ENCODE results near the gene ADGRV1. TPM values are rescaled to one million over a fixed set of nuclear protein-coding genes. Genes with fewer than 3 reads are reported as not detected.

Gene ADGRV1
- total RNA-seq, 2 donors from 2014 or later, result 97.6 to 117 TPM

DNA sequence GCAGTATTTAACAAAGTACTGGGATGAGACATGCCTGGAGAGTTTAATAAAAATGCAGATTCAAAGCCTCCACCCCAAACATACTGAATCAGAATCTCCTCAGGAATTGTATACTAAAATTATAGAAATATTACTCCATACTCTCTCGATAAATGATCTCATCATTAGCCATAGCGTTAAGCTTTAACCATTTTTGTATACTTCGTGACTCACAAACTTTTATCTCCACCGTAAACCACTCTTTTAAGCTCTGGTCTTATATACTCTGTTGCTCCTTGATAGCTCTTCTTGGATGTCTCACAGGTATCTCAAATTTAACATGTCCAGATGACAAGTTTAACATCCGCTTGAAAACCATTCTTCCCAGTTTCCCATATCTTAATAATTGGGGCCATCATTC lies 327.8 kb downstream of the ADGRV1 start:
- Mint-ChIP-seq H3K4me3 (no peak overlapping the region), H3K27ac (no peak overlapping the region), H3K36me3 (ENCODE audit: low read depth) (no peaks in the 10 kb centered on the region), H3K27me3 (ENCODE audit: insufficient read depth) (no peaks in the 10 kb centered on the region), H3K4me1 (peaks cover 14% of the 10 kb centered on the region), H3K9me3 (no peaks in the 10 kb centered on the region)
- DNase-seq, result no peak
- peaks cover 12% of the 10 kb centered on the region for H3K4me1 ChIP-seq (ENCODE audit: control insufficient read depth, insufficient read depth, low read length)
- 94 to 98% methylated on average over 5 of the region's 5 CpGs for WGBS, 2 experiments (ENCODE audit: insufficient coverage in 1 of 2, insufficient read length in 1 of 2)
- no peak overlapping the region for H3K27ac ChIP-seq (ENCODE audit: low read depth, low read length)
- H3K36me3 ChIP-seq (ENCODE audit: control insufficient read depth, insufficient read depth, low read length), result no peaks in the 10 kb centered on the region
- no peak overlapping the region for H3K9ac ChIP-seq (ENCODE audit: extremely low read depth, low read length, poor library complexity, severe bottlenecking)
- TF ChIP-seq CTCF (conservative IDR thresholded peaks at IDR 0.05), result no peak
- no peaks in the 10 kb centered on the region for H3K9me3 ChIP-seq (ENCODE audit: control insufficient read depth, low read length)
- H3K27me3 ChIP-seq (ENCODE audit: control insufficient read depth, insufficient read depth, low read length, poor library complexity, severe bottlenecking), result no peaks in the 10 kb centered on the region
- H3K4me3 ChIP-seq (ENCODE audit: low read length), result no peak overlapping the region

DNA sequence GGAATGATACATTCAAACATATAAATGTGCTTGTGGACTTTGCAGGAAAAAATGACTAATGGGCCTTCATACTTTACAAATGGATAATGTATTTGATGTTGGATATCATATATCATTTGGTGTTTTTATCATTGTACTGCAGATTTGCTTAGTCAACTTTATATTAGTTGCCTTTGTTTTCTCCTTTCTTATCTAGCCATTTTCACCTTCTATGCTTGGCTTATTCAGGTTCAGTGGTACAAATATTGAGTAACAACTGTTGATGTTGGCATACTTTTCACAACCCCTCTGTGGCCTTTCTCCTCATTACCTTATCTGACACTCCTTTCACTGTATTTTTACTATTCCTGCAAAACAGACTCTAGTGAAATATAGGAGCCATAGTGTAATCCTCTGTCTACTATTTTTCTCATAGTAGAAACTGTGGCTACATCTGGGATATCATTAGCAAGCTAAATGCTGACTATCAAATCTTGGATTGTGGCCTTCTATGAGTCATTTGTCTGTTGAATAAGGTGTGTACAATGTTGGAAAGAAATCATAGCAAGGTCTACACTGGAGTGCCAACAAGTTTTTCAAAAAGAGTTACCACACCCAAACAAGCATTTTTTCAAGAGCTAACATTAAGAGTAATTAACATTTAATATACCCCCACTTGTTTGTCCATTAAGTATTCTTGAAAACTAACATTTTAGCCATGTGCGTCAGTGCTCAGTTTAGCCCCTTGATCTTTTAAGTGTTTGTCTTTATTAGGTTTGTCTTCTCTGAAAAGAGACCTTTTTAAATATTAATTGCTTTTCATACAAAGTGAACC lies 330.1 kb downstream of the ADGRV1 start:
- TF ChIP-seq CTCF (conservative IDR thresholded peaks at IDR 0.05), result no peak
- H3K9ac ChIP-seq (ENCODE audit: extremely low read depth, low read length, poor library complexity, severe bottlenecking), result no peak overlapping the region
- Mint-ChIP-seq H3K36me3 (ENCODE audit: low read depth) (no peaks in the 10 kb centered on the region), H3K27me3 (ENCODE audit: insufficient read depth) (no peaks in the 10 kb centered on the region), H3K9me3 (no peaks in the 10 kb centered on the region), H3K27ac (no peak overlapping the region), H3K4me3 (no peak overlapping the region), H3K4me1 (peaks cover 9% of the 10 kb centered on the region)
- WGBS, 2 experiments (ENCODE audit: insufficient coverage in 1 of 2, insufficient read length in 1 of 2), result 100% methylated on average over 1 of the region's 1 CpG; no CpG with 5 or more reads in 1 of the 2 experiments
- H3K27me3 ChIP-seq (ENCODE audit: control insufficient read depth, insufficient read depth, low read length, poor library complexity, severe bottlenecking), result no peaks in the 10 kb centered on the region
- H3K36me3 ChIP-seq (ENCODE audit: control insufficient read depth, insufficient read depth, low read length), result no peaks in the 10 kb centered on the region
- DNase-seq, result no peak
- H3K9me3 ChIP-seq (ENCODE audit: control insufficient read depth, low read length), result no peaks in the 10 kb centered on the region
- H3K4me1 ChIP-seq (ENCODE audit: control insufficient read depth, insufficient read depth, low read length), result peaks cover 12% of the 10 kb centered on the region
- H3K4me3 ChIP-seq (ENCODE audit: low read length), result no peak overlapping the region
- no peak overlapping the region for H3K27ac ChIP-seq (ENCODE audit: low read depth, low read length)

- Mint-ChIP-seq H3K27ac (no peak overlapping the region), H3K4me3 (no peak overlapping the region), H3K27me3 (ENCODE audit: insufficient read depth) (no peaks in the 10 kb centered on the region), H3K36me3 (ENCODE audit: low read depth) (no peaks in the 10 kb centered on the region), H3K9me3 (no peaks in the 10 kb centered on the region), H3K4me1 (peaks cover 9% of the 10 kb centered on the region)
- TF ChIP-seq CTCF (conservative IDR thresholded peaks at IDR 0.05), result no peak
- Histone ChIP-seq H3K4me1 (ENCODE audit: control insufficient read depth, insufficient read depth, low read length) (peaks cover 12% of the 10 kb centered on the region), H3K27ac (ENCODE audit: low read depth, low read length) (no peak overlapping the region), H3K27me3 (ENCODE audit: control insufficient read depth, insufficient read depth, low read length, poor library complexity, severe bottlenecking) (no peaks in the 10 kb centered on the region), H3K9me3 (ENCODE audit: control insufficient read depth, low read length) (no peaks in the 10 kb centered on the region), H3K4me3 (ENCODE audit: low read length) (no peak overlapping the region), H3K9ac (ENCODE audit: extremely low read depth, low read length, poor library complexity, severe bottlenecking) (no peak overlapping the region), H3K36me3 (ENCODE audit: control insufficient read depth, insufficient read depth, low read length) (no peaks in the 10 kb centered on the region)
- DNase-seq, result no peak
Measured at GRCh38 chr5:90889325-90889600, 330.7 kb downstream of the ADGRV1 start.

Measured in endodermal cell (in vitro differentiated cells).